Renal cortex interstitium (tissue), 15 donors: Measurements from ENCODE around the gene ATP5F1C. TPM values are rescaled to one million over a fixed set of nuclear protein-coding genes. Genes with fewer than 3 reads are reported as not detected.
"Not testable (repeated sequence)": the region's sequence is repeated elsewhere in the genome, so short reads cannot be mapped to it uniquely, and the experiment has no call there.

Experiments used
- DNase-seq, 11 donors: peaks; one replicate each; pipeline ENCODE4 v3.0.0-alpha.2; 2013; ENCODE audit warnings: low read depth in 9 of 11, low spot score in 4 of 11; ENCODE audit errors: extremely low read depth in 1 of 11
- long read RNA-seq, 16 experiments: transcript quantifications; one replicate each; lab custom pipeline, GENCODE V29; 2026
- polyA plus RNA-seq, 3 donors: library from polyadenylated mRNA; unstranded; fragments of 120-200 nt; gene quantifications; one replicate each; pipeline ENCODE4 v1.2.1, GENCODE V29; 2013; ENCODE audit not compliant: insufficient read length in 3 of 3

Gene ATP5F1C
- 100 to 1,000 TPM; 400 to 418 (median 402) TPM for polyA plus RNA-seq
- long read RNA-seq, donor 1, transcript ATP5F1C-201 (9 exons, 1,078 nt), result minor isoform, 19 of 272 reads
- long read RNA-seq, donor 1, transcript ATP5F1C-209 (4 exons, 460 nt), result minor isoform, 18 of 272 reads
- long read RNA-seq, donor 1, transcript ATP5F1C-202 (10 exons, 1,163 nt), result major isoform, 92 of 272 reads
- long read RNA-seq, donor 1, transcript ATP5F1C-207 (4 exons, 782 nt), result minor isoform, 5 of 272 reads
- long read RNA-seq, donor 1, partial matches to known transcripts, result 136 of 272 reads
- long read RNA-seq, donor 1, other reads (novel, unspliced or antisense), result 0 of 272 reads
- long read RNA-seq, donor 2, transcript ATP5F1C-209 (4 exons, 460 nt), result minor isoform, 23 of 268 reads
- long read RNA-seq, donor 2, transcript ATP5F1C-201 (9 exons, 1,078 nt), result minor isoform, 33 of 268 reads
- long read RNA-seq, donor 2, transcript ATP5F1C-202 (10 exons, 1,163 nt), result major isoform, 81 of 268 reads
- long read RNA-seq, donor 2, transcript ATP5F1C-207 (4 exons, 782 nt), result minor isoform, 9 of 268 reads
- long read RNA-seq, donor 2, partial matches to known transcripts, result 119 of 268 reads
- long read RNA-seq, donor 2, other reads (novel, unspliced or antisense), result 0 of 268 reads
- long read RNA-seq, donor 3, transcript ATP5F1C-202 (10 exons, 1,163 nt), result major isoform, 189 of 477 reads
- long read RNA-seq, donor 3, transcript ATP5F1C-201 (9 exons, 1,078 nt), result minor isoform, 51 of 477 reads
- long read RNA-seq, donor 3, transcript ATP5F1C-209 (4 exons, 460 nt), result minor isoform, 11 of 477 reads
- long read RNA-seq, donor 3, transcript ATP5F1C-207 (4 exons, 782 nt), result minor isoform, 7 of 477 reads
- long read RNA-seq, donor 3, partial matches to known transcripts, result 213 of 477 reads
- long read RNA-seq, donor 3, other reads (novel, unspliced or antisense), result 0 of 477 reads
- long read RNA-seq, donor 4, transcript ATP5F1C-201 (9 exons, 1,078 nt), result minor isoform, 28 of 262 reads
- long read RNA-seq, donor 4, transcript ATP5F1C-207 (4 exons, 782 nt), result minor isoform, 6 of 262 reads
- long read RNA-seq, donor 4, transcript ATP5F1C-202 (10 exons, 1,163 nt), result major isoform, 93 of 262 reads
- long read RNA-seq, donor 4, transcript ATP5F1C-209 (4 exons, 460 nt), result minor isoform, 6 of 262 reads
- long read RNA-seq, donor 4, partial matches to known transcripts, result 124 of 262 reads
- long read RNA-seq, donor 4, other reads (novel, unspliced or antisense), result 0 of 262 reads
- long read RNA-seq, donor 5, result 0 reads
- long read RNA-seq, donor 6, transcript ATP5F1C-202 (10 exons, 1,163 nt), result major isoform, 104 of 293 reads
- long read RNA-seq, donor 6, transcript ATP5F1C-207 (4 exons, 782 nt), result minor isoform, 11 of 293 reads
- long read RNA-seq, donor 6, transcript ATP5F1C-209 (4 exons, 460 nt), result minor isoform, 17 of 293 reads
- long read RNA-seq, donor 6, transcript ATP5F1C-201 (9 exons, 1,078 nt), result minor isoform, 17 of 293 reads
- long read RNA-seq, donor 6, partial matches to known transcripts, result 141 of 293 reads
- long read RNA-seq, donor 6, other reads (novel, unspliced or antisense), result 0 of 293 reads
- long read RNA-seq, donor 7, transcript ATP5F1C-201 (9 exons, 1,078 nt), result minor isoform, 35 of 475 reads
- long read RNA-seq, donor 7, transcript ATP5F1C-209 (4 exons, 460 nt), result minor isoform, 24 of 475 reads
- long read RNA-seq, donor 7, transcript ATP5F1C-202 (10 exons, 1,163 nt), result major isoform, 144 of 475 reads
- long read RNA-seq, donor 7, transcript ATP5F1C-207 (4 exons, 782 nt), result minor isoform, 11 of 475 reads
- long read RNA-seq, donor 7, partial matches to known transcripts, result 246 of 475 reads
- long read RNA-seq, donor 7, other reads (novel, unspliced or antisense), result 5 of 475 reads
- long read RNA-seq, donor 8, transcript ATP5F1C-207 (4 exons, 782 nt), result minor isoform, 17 of 784 reads
- long read RNA-seq, donor 8, transcript ATP5F1C-201 (9 exons, 1,078 nt), result minor isoform, 43 of 784 reads
- long read RNA-seq, donor 8, transcript ATP5F1C-202 (10 exons, 1,163 nt), result major isoform, 212 of 784 reads
- long read RNA-seq, donor 8, transcript ATP5F1C-209 (4 exons, 460 nt), result minor isoform, 47 of 784 reads
- long read RNA-seq, donor 8, partial matches to known transcripts, result 439 of 784 reads
- long read RNA-seq, donor 8, other reads (novel, unspliced or antisense), result 9 of 784 reads
- long read RNA-seq, donor 9, transcript ATP5F1C-209 (4 exons, 460 nt), result minor isoform, 11 of 291 reads
- long read RNA-seq, donor 9, transcript ATP5F1C-201 (9 exons, 1,078 nt), result minor isoform, 26 of 291 reads
- long read RNA-seq, donor 9, transcript ATP5F1C-202 (10 exons, 1,163 nt), result major isoform, 122 of 291 reads
- long read RNA-seq, donor 9, partial matches to known transcripts, result 127 of 291 reads
- long read RNA-seq, donor 9, other reads (novel, unspliced or antisense), result 0 of 291 reads
- long read RNA-seq, donor 10, transcript ATP5F1C-201 (9 exons, 1,078 nt), result minor isoform, 30 of 468 reads
- long read RNA-seq, donor 10, transcript ATP5F1C-207 (4 exons, 782 nt), result minor isoform, 8 of 468 reads
- long read RNA-seq, donor 10, transcript ATP5F1C-202 (10 exons, 1,163 nt), result major isoform, 152 of 468 reads
- long read RNA-seq, donor 10, transcript ATP5F1C-209 (4 exons, 460 nt), result minor isoform, 33 of 468 reads
- long read RNA-seq, donor 10, partial matches to known transcripts, result 233 of 468 reads
- long read RNA-seq, donor 10, other reads (novel, unspliced or antisense), result 5 of 468 reads
- long read RNA-seq, donor 11, transcript ATP5F1C-201 (9 exons, 1,078 nt), result minor isoform, 24 of 221 reads
- long read RNA-seq, donor 11, transcript ATP5F1C-207 (4 exons, 782 nt), result minor isoform, 5 of 221 reads
- long read RNA-seq, donor 11, transcript ATP5F1C-202 (10 exons, 1,163 nt), result major isoform, 95 of 221 reads
- long read RNA-seq, donor 11, partial matches to known transcripts, result 91 of 221 reads
- long read RNA-seq, donor 11, other reads (novel, unspliced or antisense), result 0 of 221 reads
- long read RNA-seq, donor 12, transcript ATP5F1C-202 (10 exons, 1,163 nt), result major isoform, 68 of 179 reads
- long read RNA-seq, donor 12, transcript ATP5F1C-209 (4 exons, 460 nt), result minor isoform, 13 of 179 reads
- long read RNA-seq, donor 12, transcript ATP5F1C-201 (9 exons, 1,078 nt), result minor isoform, 17 of 179 reads
- long read RNA-seq, donor 12, partial matches to known transcripts, result 78 of 179 reads
- long read RNA-seq, donor 12, other reads (novel, unspliced or antisense), result 0 of 179 reads
- long read RNA-seq, donor 13, result 0 reads
- long read RNA-seq, donor 14, transcript ATP5F1C-201 (9 exons, 1,078 nt), result minor isoform, 31 of 353 reads
- long read RNA-seq, donor 14, transcript ATP5F1C-202 (10 exons, 1,163 nt), result major isoform, 144 of 353 reads
- long read RNA-seq, donor 14, transcript ATP5F1C-207 (4 exons, 782 nt), result minor isoform, 8 of 353 reads
- long read RNA-seq, donor 14, transcript ATP5F1C-209 (4 exons, 460 nt), result minor isoform, 9 of 353 reads
- long read RNA-seq, donor 14, partial matches to known transcripts, result 159 of 353 reads
- long read RNA-seq, donor 14, other reads (novel, unspliced or antisense), result 0 of 353 reads
- long read RNA-seq, donor 15, transcript ATP5F1C-201 (9 exons, 1,078 nt), result minor isoform, 18 of 104 reads
- long read RNA-seq, donor 15, transcript ATP5F1C-202 (10 exons, 1,163 nt), result major isoform, 50 of 104 reads
- long read RNA-seq, donor 15, partial matches to known transcripts, result 31 of 104 reads
- long read RNA-seq, donor 15, other reads (novel, unspliced or antisense), result 0 of 104 reads
- long read RNA-seq, donor 16, transcript ATP5F1C-201 (9 exons, 1,078 nt), result minor isoform, 74 of 713 reads
- long read RNA-seq, donor 16, transcript ATP5F1C-202 (10 exons, 1,163 nt), result major isoform, 275 of 713 reads
- long read RNA-seq, donor 16, transcript ATP5F1C-209 (4 exons, 460 nt), result minor isoform, 13 of 713 reads
- long read RNA-seq, donor 16, transcript ATP5F1C-207 (4 exons, 782 nt), result minor isoform, 8 of 713 reads
- long read RNA-seq, donor 16, partial matches to known transcripts, result 326 of 713 reads
- long read RNA-seq, donor 16, other reads (novel, unspliced or antisense), result 10 of 713 reads

GRCh38 chr10:7787857-7788638 is at the start of gene ATP5F1C, which contains the start of gene KIN:
Gene ATP5F1C (plus strand): TSS chr10:7788177. CDS start chr10:7788208, 31 bp downstream.
Gene KIN (minus strand): TSS chr10:7787993. CDS start chr10:7787933, 60 bp downstream.
- peak; percentile 93 to 97 (median 95) for DNase-seq

GRCh38 chr10:7738536-7739407 is 49.2 kb upstream of the ATP5F1C start:
- DNase-seq, result no peak

GRCh38 chr10:7744307-7744706 is 43.7 kb upstream of the ATP5F1C start:
- DNase-seq, result no peak

DNA sequence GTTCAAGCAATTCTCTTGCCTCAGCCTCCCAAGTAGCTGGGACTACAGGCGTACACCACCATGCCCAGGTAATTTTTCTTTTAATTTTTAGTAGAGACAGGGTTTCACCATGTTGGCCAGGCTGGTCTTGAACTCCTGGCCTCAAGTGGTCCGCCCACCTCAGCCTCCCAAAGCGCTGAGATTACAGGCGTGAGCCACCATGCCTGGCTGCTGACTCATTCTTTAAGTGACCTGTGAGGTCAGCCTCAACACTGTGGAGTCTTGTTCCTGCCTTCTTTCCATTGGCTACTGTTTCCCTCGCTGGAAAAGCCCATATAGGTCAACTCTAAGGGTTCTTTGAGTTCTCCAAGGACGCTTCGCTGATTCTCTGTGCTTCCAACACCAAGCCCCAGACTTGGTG is 39.3 kb upstream of the ATP5F1C start:
- DNase-seq, result not testable (repeated sequence)

- no peak for DNase-seq
These were observed 37.8 kb upstream of the ATP5F1C start for GRCh38 chr10:7750222-7750621.

DNA sequence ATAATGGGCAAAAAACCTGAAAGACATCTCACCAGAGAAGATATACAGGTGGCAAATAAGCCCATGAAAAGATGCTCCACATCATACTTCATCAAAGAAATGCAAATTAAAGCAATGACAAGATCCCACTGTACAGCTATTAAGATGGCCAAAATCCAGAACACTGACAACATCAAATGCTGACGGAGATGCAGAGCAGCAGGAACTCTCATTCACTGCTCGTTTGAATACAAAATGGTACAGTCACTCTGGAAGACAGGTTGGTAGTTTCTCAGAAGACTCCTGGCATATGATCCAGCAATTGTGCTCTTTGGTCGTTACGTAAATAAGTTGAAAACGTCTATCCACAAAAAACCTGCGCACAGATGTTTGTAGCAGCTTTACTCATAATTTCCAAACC is 35.7 kb upstream of the ATP5F1C start:
- no peak for DNase-seq

- DNase-seq, result no peak
These were observed 32.9 kb upstream of the ATP5F1C start for GRCh38 chr10:7755103-7755502.

DNA sequence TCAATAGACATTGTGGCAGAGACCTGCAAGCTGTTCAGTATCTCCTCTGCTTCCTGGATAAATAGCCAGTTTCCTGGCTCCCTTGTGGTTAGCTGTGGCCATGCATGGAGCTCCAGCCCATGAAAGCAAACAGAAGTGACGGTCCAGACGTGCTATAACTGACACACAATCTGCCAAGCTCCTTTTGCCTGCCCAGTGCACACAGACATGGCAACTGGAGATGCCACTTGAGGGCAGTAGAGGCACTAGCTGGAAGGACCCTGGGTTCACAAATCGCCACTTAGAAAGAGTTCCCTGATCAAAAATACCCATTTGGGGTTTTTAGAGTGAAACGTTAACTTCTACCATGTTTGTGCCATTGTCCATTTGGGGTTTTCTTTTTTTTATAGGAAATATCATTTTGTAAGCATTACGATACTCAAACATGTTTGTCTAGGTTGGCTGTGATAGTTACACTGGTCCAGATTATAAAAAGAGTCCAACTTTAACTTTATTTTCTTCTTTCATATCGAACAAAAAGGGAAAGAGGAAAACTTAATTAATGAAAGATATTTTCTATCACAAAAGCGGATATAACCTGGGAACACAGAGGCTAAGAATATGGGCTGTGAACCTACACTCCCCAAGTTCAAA is 31.5 kb upstream of the ATP5F1C start:
- no peak for DNase-seq

DNA sequence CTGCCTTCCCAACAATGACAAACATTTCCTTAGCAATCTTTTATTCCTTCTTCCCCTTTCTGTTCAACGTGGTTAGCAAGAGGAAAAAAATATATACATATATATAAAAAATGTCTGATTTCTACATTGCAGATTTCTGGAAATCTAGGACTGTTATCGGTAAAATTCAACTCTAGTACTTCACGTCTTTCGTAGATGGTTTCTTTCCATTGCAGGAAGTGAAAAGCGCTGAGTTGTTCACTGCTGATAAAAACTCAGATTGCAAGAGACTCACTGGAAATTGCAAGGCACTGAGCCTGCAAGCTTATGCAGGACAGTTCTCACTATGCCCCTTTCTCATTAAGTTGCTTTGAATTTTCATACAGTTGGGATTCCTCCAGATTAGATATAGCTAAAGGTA is 24.0 kb upstream of the ATP5F1C start:
- DNase-seq, result no peak

DNA sequence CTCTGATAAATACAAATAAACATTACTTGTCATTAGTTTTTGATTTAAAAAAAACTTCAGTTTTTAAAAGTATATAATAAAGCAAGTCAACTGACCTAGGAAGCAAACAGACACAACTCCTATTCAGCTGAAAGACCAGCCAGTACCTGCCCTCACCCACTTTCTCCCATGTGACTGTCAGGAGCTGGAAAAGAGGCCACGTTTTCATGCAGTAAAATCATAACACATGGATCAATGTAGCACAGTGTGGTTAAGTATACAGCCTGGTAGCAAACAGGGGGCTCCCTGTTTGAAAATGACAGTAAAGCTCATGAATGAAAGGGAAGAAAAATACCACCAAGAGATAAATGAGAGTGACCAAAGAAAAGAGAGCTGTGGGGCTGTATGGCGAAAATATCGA is 21.7 kb upstream of the ATP5F1C start:
- DNase-seq, result no peak

DNA sequence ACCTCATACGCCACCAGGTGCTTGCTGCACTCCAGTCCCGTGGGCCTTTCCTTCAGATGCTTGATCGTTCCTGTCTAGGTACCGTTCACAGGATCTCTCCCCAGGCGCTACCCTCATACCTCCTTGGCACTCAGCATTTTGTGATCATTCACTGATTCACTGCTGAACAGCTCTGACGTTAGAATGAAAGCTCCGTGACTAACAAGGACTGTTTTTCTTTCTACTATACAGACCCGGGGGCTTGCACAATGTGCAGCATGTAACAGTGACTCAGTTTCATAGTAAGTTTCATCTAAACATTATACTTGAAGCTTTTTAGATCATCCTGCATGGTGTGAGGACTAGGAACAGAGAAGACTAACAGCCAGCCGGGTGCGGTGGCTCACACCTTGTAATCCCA is 20.8 kb upstream of the ATP5F1C start:
- no peak for DNase-seq
